ENCODE data around the gene ACER2. TPM values are rescaled to one million over a fixed set of nuclear protein-coding genes. Genes with fewer than 3 reads are reported as not detected.

ACER2 gene
- total and polyA plus RNA-seq, 2 experiments from 2014 or later = 1.1 to 6.3 TPM

GRCh38 chr9:19464764-19465585, 56.2 kb downstream of the ACER2 start:
- H4K20me1 ChIP-seq (ENCODE audit: insufficient read depth, poor library complexity, severe bottlenecking) = no peaks in the 10 kb centered on the region

GRCh38 chr9:19465586-19466279, 56.9 kb downstream of the ACER2 start:
- Histone ChIP-seq H3K4me2 (no peak overlapping the region), H3K4me1 (ENCODE audit: insufficient read depth) (no peaks in the 10 kb centered on the region), H3K36me3 (replicated peaks; ENCODE audit: insufficient read depth, low read depth) (no peaks in the 10 kb centered on the region), H2AFZ (no peak overlapping the region), H3K9me2 (replicated peaks; ENCODE audit: insufficient read depth) (no peaks in the 10 kb centered on the region), H3K79me2 (no peaks in the 10 kb centered on the region), H4K20me1 (ENCODE audit: insufficient read depth, poor library complexity, severe bottlenecking) (no peaks in the 10 kb centered on the region), H3K27me3 (no peaks in the 10 kb centered on the region), H3K27ac (no peak overlapping the region), H3K9me3 (ENCODE audit: low read depth) (no peaks in the 10 kb centered on the region), H3K4me3 (no peak overlapping the region)
- no peak for DNase-seq (ENCODE audit: low spot score)
- WGBS (ENCODE audit: low lambda C conversion rate, missing lambda C conversion rate) = 83% methylated on average over 13 of the region's 13 CpGs
- TF ChIP-seq EZH2phosphoT487 (IDR thresholded peaks at IDR 0.05; ENCODE audit: low read depth, severe bottlenecking, unreplicated experiment) (no peak), EZH2 (IDR thresholded peaks at IDR 0.05; ENCODE audit: borderline replicate concordance) (no peak), CTCF (IDR thresholded peaks at IDR 0.05; ENCODE audit: poor library complexity) (no peak)

More at GRCh38 chr9:19464764-19465585, 56.2 kb downstream of the ACER2 start:
- peak overlapping the region; percentile 65 for H2AFZ ChIP-seq
- no peaks in the 10 kb centered on the region for H3K4me1 ChIP-seq (ENCODE audit: insufficient read depth)
- no peaks in the 10 kb centered on the region for H3K36me3 ChIP-seq (replicated peaks; ENCODE audit: insufficient read depth, low read depth)
- H3K27ac ChIP-seq = no peak overlapping the region
- peak; percentile 87 for DNase-seq (ENCODE audit: low spot score)
- no peaks in the 10 kb centered on the region for H3K79me2 ChIP-seq
- peak overlapping the region; percentile 47 for H3K4me3 ChIP-seq
- H3K27me3 ChIP-seq = no peaks in the 10 kb centered on the region
- no peaks in the 10 kb centered on the region for H3K9me2 ChIP-seq (replicated peaks; ENCODE audit: insufficient read depth)
- no peaks in the 10 kb centered on the region for H3K9me3 ChIP-seq (ENCODE audit: low read depth)
- H3K4me2 ChIP-seq = peak overlapping the region; percentile 72
- 28% methylated on average over 24 of the region's 49 CpGs for WGBS (ENCODE audit: low lambda C conversion rate, missing lambda C conversion rate)
- no peak for TF ChIP-seq EZH2phosphoT487 (IDR thresholded peaks at IDR 0.05; ENCODE audit: low read depth, severe bottlenecking, unreplicated experiment)
- peak; percentile 66 for TF ChIP-seq CTCF (IDR thresholded peaks at IDR 0.05; ENCODE audit: poor library complexity)
- TF ChIP-seq EZH2 (IDR thresholded peaks at IDR 0.05; ENCODE audit: borderline replicate concordance) = no peak

- Histone ChIP-seq H3K9me3 (ENCODE audit: low read depth) (no peaks in the 10 kb centered on the region), H3K27me3 (no peaks in the 10 kb centered on the region), H4K20me1 (ENCODE audit: insufficient read depth, poor library complexity, severe bottlenecking) (no peaks in the 10 kb centered on the region), H3K9me2 (replicated peaks; ENCODE audit: insufficient read depth) (no peaks in the 10 kb centered on the region), H3K4me1 (ENCODE audit: insufficient read depth) (no peaks in the 10 kb centered on the region), H3K79me2 (no peaks in the 10 kb centered on the region), H3K36me3 (replicated peaks; ENCODE audit: insufficient read depth, low read depth) (no peaks in the 10 kb centered on the region), H3K4me2 (no peak overlapping the region), H2AFZ (no peak overlapping the region), H3K4me3 (no peak overlapping the region), H3K27ac (no peak overlapping the region)
- 87% methylated on average over 2 of the region's 2 CpGs for WGBS (ENCODE audit: low lambda C conversion rate, missing lambda C conversion rate)
- TF ChIP-seq CTCF (IDR thresholded peaks at IDR 0.05; ENCODE audit: poor library complexity) (no peak), EZH2phosphoT487 (IDR thresholded peaks at IDR 0.05; ENCODE audit: low read depth, severe bottlenecking, unreplicated experiment) (no peak), EZH2 (IDR thresholded peaks at IDR 0.05; ENCODE audit: borderline replicate concordance) (no peak)
- no peak for DNase-seq (ENCODE audit: low spot score)
Measured at GRCh38 chr9:19466280-19466639, 57.5 kb downstream of the ACER2 start.

Data from hepatocyte (in vitro differentiated cells).